OCI-LY1 (cell line): ENCODE data around the gene LIFR.

Experiments used
- H2AFZ ChIP-seq: fragments of 200-600 bp; sonication (generic), shearing (Covaris generic); 2 replicates; pipeline ENCODE4 v1.6.0; 2014; ENCODE audit warnings: antibody characterized with exemption, mild to moderate bottlenecking, low read length
- H3F3A ChIP-seq: fragments of 200-600 bp; sonication (generic), shearing (Covaris generic); 2 replicates; pipeline ENCODE4 v1.6.0; 2014; ENCODE audit warnings: mild to moderate bottlenecking, antibody characterized with exemption, low read length, moderate library complexity; ENCODE audit not compliant: insufficient read depth
- H3K27ac ChIP-seq: fragments of 200-600 bp; sonication (generic); 2 replicates; pipeline ENCODE4 v1.5.1; 2014; ENCODE audit warnings: low read length, mixed run types, mild to moderate bottlenecking, low read depth; ENCODE audit not compliant: poor library complexity, severe bottlenecking
- H3K27me3 ChIP-seq: fragments of 200-600 bp; sonication (generic); 2 replicates; pipeline ENCODE4 v1.6.0; 2014; ENCODE audit warnings: antibody characterized with exemption, mild to moderate bottlenecking, low read length, moderate library complexity; ENCODE audit not compliant: insufficient read depth
- H3K36me3 ChIP-seq: fragments of 200-600 bp; sonication (generic); 2 replicates; pipeline ENCODE4 v1.6.1; 2014; ENCODE audit warnings: mild to moderate bottlenecking, antibody characterized with exemption, low read length, moderate library complexity, mixed read lengths; ENCODE audit not compliant: insufficient read depth
- H3K4me1 ChIP-seq: fragments of 200-600 bp; sonication (generic); 2 replicates; pipeline ENCODE4 v1.5.1; 2014; ENCODE audit warnings: mild to moderate bottlenecking, low read length, moderate library complexity; ENCODE audit not compliant: insufficient read depth, severe bottlenecking
- H3K4me2 ChIP-seq: fragments of 200-600 bp; sonication (generic), shearing (Covaris generic); 2 replicates; pipeline ENCODE4 v1.6.1; 2014; ENCODE audit warnings: low read length
- H3K4me3 ChIP-seq: fragments of 200-600 bp; sonication (generic); 2 replicates; pipeline ENCODE4 v1.5.1; 2014; ENCODE audit warnings: low read length, low read depth, mild to moderate bottlenecking, mixed read lengths; ENCODE audit not compliant: poor library complexity, severe bottlenecking
- H3K79me2 ChIP-seq: fragments of 200-600 bp; shearing (Covaris generic); 2 replicates; pipeline ENCODE4 v1.6.1; 2016; ENCODE audit warnings: mixed run types, low read length, mixed read lengths; ENCODE audit not compliant: insufficient read depth
- H3K9ac ChIP-seq: fragments of 200-600 bp; sonication (generic), shearing (Covaris generic); 2 replicates; pipeline ENCODE4 v1.6.1; 2014; ENCODE audit warnings: mild to moderate bottlenecking, low read length, mixed read lengths
- H3K9me2 ChIP-seq: fragments of 200-600 bp; sonication (generic), shearing (Covaris generic); 2 replicates; pipeline ENCODE4 v1.6.1; 2014; ENCODE audit warnings: low read depth, mild to moderate bottlenecking, low read length, mixed read lengths
- H3K9me3 ChIP-seq: fragments of 200-600 bp; shearing (Covaris generic); 2 replicates; pipeline ENCODE4 v1.6.1; 2014; ENCODE audit warnings: low read length, mixed read lengths
- H4K20me1 ChIP-seq: fragments of 200-600 bp; sonication (generic), shearing (Covaris generic); 2 replicates; pipeline ENCODE4 v1.6.0; 2016; ENCODE audit warnings: mild to moderate bottlenecking, low read length; ENCODE audit not compliant: insufficient read depth
- EZH2 ChIP-seq: fragments of 200-600 bp; sonication (generic), shearing (Covaris generic); IDR thresholded peaks from 2 replicates; pipeline ENCODE4 v1.8.0; 2017; ENCODE audit warnings: borderline replicate concordance, mixed run types, mild to moderate bottlenecking, antibody characterized with exemption, low read length, moderate library complexity, mixed read lengths
- TF ChIP-seq, protein P1 (sequence below): fragments of 200-600 bp; sonication (generic), shearing (Covaris generic); IDR thresholded peaks from 2 replicates; pipeline ENCODE4 v1.5.1; 2017; ENCODE audit warnings: mild to moderate bottlenecking, antibody characterized with exemption, low read length, moderate library complexity, mixed read lengths

The LIFR gene

DNA sequence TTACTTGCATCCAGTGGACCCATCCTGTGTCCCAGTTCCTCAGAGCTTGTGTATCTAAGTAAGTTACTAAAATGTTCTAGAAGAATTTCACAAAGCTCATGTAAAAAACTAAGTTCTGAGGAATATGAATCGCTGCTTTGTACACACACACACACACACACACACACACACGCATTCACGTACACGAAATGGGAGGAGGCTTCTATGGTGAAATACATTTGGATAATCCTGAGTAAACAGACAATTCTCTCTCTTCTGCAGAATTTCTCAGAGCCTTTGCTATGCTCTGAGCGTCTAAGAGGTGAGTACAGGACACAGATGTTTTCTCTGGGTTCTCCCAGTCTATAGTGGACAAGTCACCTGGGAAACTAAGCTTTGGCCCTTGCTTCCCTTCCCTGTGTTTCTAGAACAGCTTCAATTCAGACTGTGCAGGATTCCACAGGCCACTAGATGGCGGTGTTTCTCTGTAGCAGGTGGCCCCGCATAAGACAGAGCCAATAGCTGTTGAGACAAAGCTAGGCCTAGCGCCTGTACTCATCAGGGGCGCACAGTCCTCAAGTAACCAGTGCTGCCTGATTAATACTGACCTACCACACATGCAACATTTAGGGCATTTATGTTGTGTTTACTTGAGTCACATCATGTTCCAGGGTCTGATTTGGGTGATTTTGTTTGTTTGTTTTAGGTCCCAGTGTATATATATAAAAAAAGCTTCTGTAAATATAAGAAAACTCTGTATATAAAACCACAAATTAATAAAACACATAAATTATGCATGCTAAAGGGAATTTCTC, 114.8 kb downstream of the LIFR start:
- no peak overlapping the region for H3K9ac ChIP-seq
- H3K36me3 ChIP-seq, result no peaks in the 10 kb centered on the region
- no peak overlapping the region for H3K4me2 ChIP-seq
- H3F3A ChIP-seq, result no peaks in the 10 kb centered on the region
- TF ChIP-seq, protein P1, sequence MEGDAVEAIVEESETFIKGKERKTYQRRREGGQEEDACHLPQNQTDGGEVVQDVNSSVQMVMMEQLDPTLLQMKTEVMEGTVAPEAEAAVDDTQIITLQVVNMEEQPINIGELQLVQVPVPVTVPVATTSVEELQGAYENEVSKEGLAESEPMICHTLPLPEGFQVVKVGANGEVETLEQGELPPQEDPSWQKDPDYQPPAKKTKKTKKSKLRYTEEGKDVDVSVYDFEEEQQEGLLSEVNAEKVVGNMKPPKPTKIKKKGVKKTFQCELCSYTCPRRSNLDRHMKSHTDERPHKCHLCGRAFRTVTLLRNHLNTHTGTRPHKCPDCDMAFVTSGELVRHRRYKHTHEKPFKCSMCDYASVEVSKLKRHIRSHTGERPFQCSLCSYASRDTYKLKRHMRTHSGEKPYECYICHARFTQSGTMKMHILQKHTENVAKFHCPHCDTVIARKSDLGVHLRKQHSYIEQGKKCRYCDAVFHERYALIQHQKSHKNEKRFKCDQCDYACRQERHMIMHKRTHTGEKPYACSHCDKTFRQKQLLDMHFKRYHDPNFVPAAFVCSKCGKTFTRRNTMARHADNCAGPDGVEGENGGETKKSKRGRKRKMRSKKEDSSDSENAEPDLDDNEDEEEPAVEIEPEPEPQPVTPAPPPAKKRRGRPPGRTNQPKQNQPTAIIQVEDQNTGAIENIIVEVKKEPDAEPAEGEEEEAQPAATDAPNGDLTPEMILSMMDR, result peak; percentile 95
- TF ChIP-seq EZH2, result no peak
- H3K4me3 ChIP-seq, result no peak overlapping the region
- no peaks in the 10 kb centered on the region for H3K9me3 ChIP-seq
- H3K9me2 ChIP-seq, result no peaks in the 10 kb centered on the region
- H4K20me1 ChIP-seq, result no peaks in the 10 kb centered on the region
- no peaks in the 10 kb centered on the region for H3K4me1 ChIP-seq
- 0 out of 2 replicates have a peak, but pooled peaks cover 3% of the 10 kb centered on the region for H3K27me3 ChIP-seq
- no peaks in the 10 kb centered on the region for H3K79me2 ChIP-seq
- H3K27ac ChIP-seq, result no peak overlapping the region
- H2AFZ ChIP-seq, result no peak overlapping the region

DNA sequence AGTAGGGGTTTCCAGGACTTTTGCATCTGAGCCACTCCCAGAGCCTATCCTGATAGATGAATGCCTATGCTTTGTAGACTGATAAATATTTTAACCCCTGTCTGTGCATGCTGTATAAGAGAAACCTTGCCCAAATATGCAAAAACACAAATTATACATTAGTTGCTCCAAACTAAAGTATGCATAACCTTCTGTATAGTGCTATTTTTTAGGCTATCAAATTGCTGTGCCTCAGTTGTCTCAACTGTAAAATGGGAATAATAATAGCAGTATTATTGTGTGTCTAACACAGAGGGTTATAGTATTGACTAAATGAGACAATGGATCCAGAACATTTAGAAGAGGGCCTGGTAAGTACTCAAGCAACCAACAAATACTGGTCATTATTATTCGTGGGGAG, 117.7 kb downstream of the LIFR start:
- no peak overlapping the region for H3K27ac ChIP-seq
- H3K79me2 ChIP-seq, result no peaks in the 10 kb centered on the region
- H3K4me3 ChIP-seq, result no peak overlapping the region
- no peak overlapping the region for H3K9ac ChIP-seq
- H4K20me1 ChIP-seq, result no peaks in the 10 kb centered on the region
- H3K4me2 ChIP-seq, result no peak overlapping the region
- no peaks in the 10 kb centered on the region for H3K36me3 ChIP-seq
- TF ChIP-seq, protein P1, result no peak
- TF ChIP-seq EZH2, result no peak
- no peaks in the 10 kb centered on the region for H3F3A ChIP-seq
- H3K9me3 ChIP-seq, result no peaks in the 10 kb centered on the region
- no peaks in the 10 kb centered on the region for H3K4me1 ChIP-seq
- H3K27me3 ChIP-seq, result no peaks in the 10 kb centered on the region
- H3K9me2 ChIP-seq, result no peaks in the 10 kb centered on the region
- H2AFZ ChIP-seq, result no peak overlapping the region

DNA sequence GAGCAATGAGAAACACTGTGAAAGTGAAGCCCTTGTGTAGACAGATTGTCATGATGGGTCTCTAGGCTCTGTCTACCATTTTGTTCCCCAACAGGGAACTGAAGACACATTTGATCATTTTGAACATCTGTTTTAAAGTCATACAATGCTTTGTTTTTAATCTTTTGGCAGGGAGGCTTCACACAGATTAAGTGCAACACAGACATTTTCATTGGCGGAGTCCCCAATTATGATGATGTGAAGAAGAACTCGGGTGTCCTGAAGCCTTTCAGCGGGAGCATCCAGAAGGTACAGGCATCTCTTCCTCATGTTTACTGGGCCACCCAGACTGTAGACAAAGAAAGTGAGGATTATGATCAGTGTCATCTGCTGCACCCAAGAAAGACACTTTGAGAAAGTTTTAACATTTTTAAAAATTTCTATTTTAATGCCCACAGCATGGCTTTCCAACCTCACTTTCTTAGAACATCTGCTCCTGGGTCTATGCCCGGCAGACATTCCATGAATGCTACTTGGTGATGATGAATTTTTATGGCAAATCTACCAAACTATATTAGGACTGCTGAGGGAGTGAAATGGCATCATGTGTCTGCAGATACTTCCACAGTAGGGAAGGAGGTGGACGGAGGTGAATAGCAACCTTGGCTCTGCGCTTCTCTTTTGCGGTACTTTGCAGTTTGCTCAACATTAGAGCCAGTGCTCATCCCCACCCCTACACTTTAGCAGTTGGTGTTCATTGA, 121.3 kb downstream of the LIFR start:
- Histone ChIP-seq H3K79me2 (no peaks in the 10 kb centered on the region), H3K4me2 (no peak overlapping the region), H2AFZ (no peak overlapping the region), H3K27ac (no peak overlapping the region), H3K9ac (no peak overlapping the region), H3K9me2 (no peaks in the 10 kb centered on the region), H3K9me3 (no peaks in the 10 kb centered on the region), H3K4me3 (no peak overlapping the region), H3K36me3 (no peaks in the 10 kb centered on the region), H3K4me1 (no peaks in the 10 kb centered on the region), H4K20me1 (no peaks in the 10 kb centered on the region), H3K27me3 (no peaks in the 10 kb centered on the region), H3F3A (no peaks in the 10 kb centered on the region)
- TF ChIP-seq EZH2, result no peak
- TF ChIP-seq, protein P1, result no peak
